HG02588 (cell line): ENCODE measurements around the gene SLC25A40.

Source experiments
- ATAC-seq: cut with Tn5 transposase; IDR thresholded peaks from one replicate; pipeline ENCODE4 v1.9.1; 2021; ENCODE audit warnings: mild to moderate bottlenecking, moderate library complexity; ENCODE audit not compliant: unreplicated experiment

SLC25A40 gene

GRCh38 chr7:87785368-87785995 is 90.7 kb downstream of the SLC25A40 start:
- no peak for ATAC-seq

DNA sequence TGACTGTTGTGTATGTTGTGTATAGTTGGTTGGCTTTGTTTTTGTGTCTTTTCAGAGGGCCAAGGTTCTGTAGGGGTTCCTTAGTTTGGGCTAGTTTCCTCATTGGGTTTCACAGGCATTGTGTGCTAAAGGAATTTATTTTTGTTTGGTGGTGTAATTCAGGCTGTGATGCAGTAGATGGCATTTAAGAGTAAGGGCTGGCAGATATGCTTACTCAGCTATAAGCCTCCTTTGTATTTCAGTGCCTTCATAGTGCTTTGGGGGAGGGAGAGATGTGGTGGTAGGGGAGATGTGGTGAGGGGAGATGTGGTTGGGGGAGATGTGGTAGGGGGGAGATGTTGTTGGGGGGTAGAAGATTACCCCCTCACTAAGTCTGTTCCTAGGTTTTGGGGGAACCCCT is 91.7 kb downstream of the SLC25A40 start:
- no peak for ATAC-seq
